Activated T-cell treated with anti-CD3 and anti-CD28 coated beads, Interleukin-2, amount 50 U/mL, for 24 hours (primary cell): Measurements from ENCODE around the gene COL28A1.

ENCODE experiments used
- DNase-seq: peaks from one replicate; pipeline ENCODE4 v3.0.0-alpha.2; 2020
- H3K27ac Mint-ChIP-seq: 2 replicates; pipeline ENCODE4 v1.8.0; 2020; ENCODE audit warnings: mild to moderate bottlenecking, mixed read lengths
- H3K27me3 Mint-ChIP-seq: 2 replicates; pipeline ENCODE4 v1.8.0; 2020; ENCODE audit warnings: mixed read lengths
- H3K36me3 Mint-ChIP-seq: 2 replicates; pipeline ENCODE4 v1.8.0; 2020; ENCODE audit warnings: low read depth, mixed read lengths
- H3K4me1 Mint-ChIP-seq: 2 replicates; pipeline ENCODE4 v1.8.0; 2020; ENCODE audit warnings: low read depth, mixed read lengths
- H3K4me3 Mint-ChIP-seq: 2 replicates; pipeline ENCODE4 v1.8.0; 2020; ENCODE audit warnings: mild to moderate bottlenecking, moderate library complexity, mixed read lengths
- H3K9me3 Mint-ChIP-seq: 2 replicates; pipeline ENCODE4 v1.8.0; 2020; ENCODE audit warnings: mixed read lengths

COL28A1 gene

GRCh38 chr7:7519528-7519927 is 16.1 kb downstream of the COL28A1 start:
- H3K9me3 Mint-ChIP-seq: no peaks in the 10 kb centered on the region
- H3K4me1 Mint-ChIP-seq: peaks cover 3% of the 10 kb centered on the region
- no peaks in the 10 kb centered on the region for H3K36me3 Mint-ChIP-seq
- no peak overlapping the region for H3K27ac Mint-ChIP-seq
- no peaks in the 10 kb centered on the region for H3K27me3 Mint-ChIP-seq
- DNase-seq: no peak
- H3K4me3 Mint-ChIP-seq: no peak overlapping the region

- Mint-ChIP-seq H3K4me3 (no peak overlapping the region), H3K27me3 (no peaks in the 10 kb centered on the region)
Observed at GRCh38 chr7:7519056-7519455, 16.6 kb downstream of the COL28A1 start.

GRCh38 chr7:7517754-7518153 is 17.9 kb downstream of the COL28A1 start:
- no peaks in the 10 kb centered on the region for H3K27me3 Mint-ChIP-seq

More at GRCh38 chr7:7519056-7519455, 16.6 kb downstream of the COL28A1 start:
- H3K4me1 Mint-ChIP-seq: peaks cover 3% of the 10 kb centered on the region
- no peaks in the 10 kb centered on the region for H3K36me3 Mint-ChIP-seq
- no peak overlapping the region for H3K27ac Mint-ChIP-seq
- H3K9me3 Mint-ChIP-seq: no peaks in the 10 kb centered on the region
- no peak for DNase-seq

GRCh38 chr7:7516662-7517061 is 19.0 kb downstream of the COL28A1 start:
- Mint-ChIP-seq H3K36me3 (no peaks in the 10 kb centered on the region), H3K4me1 (peaks cover 3% of the 10 kb centered on the region), H3K27ac (no peak overlapping the region), H3K9me3 (no peaks in the 10 kb centered on the region), H3K4me3 (no peak overlapping the region), H3K27me3 (no peaks in the 10 kb centered on the region)
- DNase-seq: no peak

More at GRCh38 chr7:7517754-7518153, 17.9 kb downstream of the COL28A1 start:
- H3K27ac Mint-ChIP-seq: no peak overlapping the region
- H3K4me3 Mint-ChIP-seq: no peak overlapping the region
- H3K4me1 Mint-ChIP-seq: peaks cover 3% of the 10 kb centered on the region
- no peak for DNase-seq
- no peaks in the 10 kb centered on the region for H3K9me3 Mint-ChIP-seq
- no peaks in the 10 kb centered on the region for H3K36me3 Mint-ChIP-seq

- no peaks in the 10 kb centered on the region for H3K9me3 Mint-ChIP-seq
- H3K27me3 Mint-ChIP-seq: no peaks in the 10 kb centered on the region
- peaks cover 3% of the 10 kb centered on the region for H3K4me1 Mint-ChIP-seq
- DNase-seq: no peak
- no peak overlapping the region for H3K4me3 Mint-ChIP-seq
- no peaks in the 10 kb centered on the region for H3K36me3 Mint-ChIP-seq
- H3K27ac Mint-ChIP-seq: no peak overlapping the region
Observed at GRCh38 chr7:7516156-7516555, 19.5 kb downstream of the COL28A1 start.

- no peak for DNase-seq
- Mint-ChIP-seq H3K9me3 (no peaks in the 10 kb centered on the region), H3K27me3 (no peaks in the 10 kb centered on the region), H3K27ac (no peak overlapping the region), H3K4me3 (no peak overlapping the region), H3K36me3 (no peaks in the 10 kb centered on the region), H3K4me1 (no peaks in the 10 kb centered on the region)
Observed at GRCh38 chr7:7512861-7513597, 22.6 kb downstream of the COL28A1 start.

- H3K9me3 Mint-ChIP-seq: no peaks in the 10 kb centered on the region
- no peak overlapping the region for H3K4me3 Mint-ChIP-seq
Observed at GRCh38 chr7:7510794-7511193, 24.9 kb downstream of the COL28A1 start.

GRCh38 chr7:7505915-7506314 is 29.8 kb downstream of the COL28A1 start:
- Mint-ChIP-seq H3K27me3 (no peaks in the 10 kb centered on the region), H3K4me1 (no peaks in the 10 kb centered on the region), H3K27ac (no peak overlapping the region), H3K4me3 (no peak overlapping the region), H3K9me3 (no peaks in the 10 kb centered on the region), H3K36me3 (no peaks in the 10 kb centered on the region)
- no peak for DNase-seq

More at GRCh38 chr7:7510794-7511193, 24.9 kb downstream of the COL28A1 start:
- DNase-seq: no peak
- Mint-ChIP-seq H3K4me1 (no peaks in the 10 kb centered on the region), H3K27me3 (no peaks in the 10 kb centered on the region), H3K27ac (no peak overlapping the region), H3K36me3 (no peaks in the 10 kb centered on the region)

GRCh38 chr7:7504910-7505704 is 30.6 kb downstream of the COL28A1 start:
- Mint-ChIP-seq H3K27me3 (no peaks in the 10 kb centered on the region), H3K27ac (no peak overlapping the region)
- DNase-seq: no peak

GRCh38 chr7:7499892-7500291 is 35.8 kb downstream of the COL28A1 start:
- no peaks in the 10 kb centered on the region for H3K4me1 Mint-ChIP-seq
- H3K36me3 Mint-ChIP-seq: no peaks in the 10 kb centered on the region
- no peak overlapping the region for H3K4me3 Mint-ChIP-seq
- H3K27ac Mint-ChIP-seq: no peak overlapping the region
- DNase-seq: no peak
- H3K27me3 Mint-ChIP-seq: no peaks in the 10 kb centered on the region
- no peaks in the 10 kb centered on the region for H3K9me3 Mint-ChIP-seq

More at GRCh38 chr7:7504910-7505704, 30.6 kb downstream of the COL28A1 start:
- H3K4me1 Mint-ChIP-seq: no peaks in the 10 kb centered on the region
- no peak overlapping the region for H3K4me3 Mint-ChIP-seq
- no peaks in the 10 kb centered on the region for H3K9me3 Mint-ChIP-seq
- H3K36me3 Mint-ChIP-seq: no peaks in the 10 kb centered on the region

GRCh38 chr7:7498856-7499255 is 36.8 kb downstream of the COL28A1 start:
- no peaks in the 10 kb centered on the region for H3K4me1 Mint-ChIP-seq
- H3K4me3 Mint-ChIP-seq: no peak overlapping the region
- no peak overlapping the region for H3K27ac Mint-ChIP-seq
- no peaks in the 10 kb centered on the region for H3K27me3 Mint-ChIP-seq
- DNase-seq: no peak
- H3K9me3 Mint-ChIP-seq: no peaks in the 10 kb centered on the region
- H3K36me3 Mint-ChIP-seq: no peaks in the 10 kb centered on the region

GRCh38 chr7:7496311-7496710 is 39.4 kb downstream of the COL28A1 start:
- Mint-ChIP-seq H3K9me3 (no peaks in the 10 kb centered on the region), H3K36me3 (no peaks in the 10 kb centered on the region), H3K4me1 (no peaks in the 10 kb centered on the region), H3K4me3 (no peak overlapping the region), H3K27me3 (no peaks in the 10 kb centered on the region), H3K27ac (no peak overlapping the region)
- DNase-seq: no peak

GRCh38 chr7:7495171-7495570 is 40.5 kb downstream of the COL28A1 start:
- H3K27ac Mint-ChIP-seq: no peak overlapping the region
- no peaks in the 10 kb centered on the region for H3K36me3 Mint-ChIP-seq
- H3K4me1 Mint-ChIP-seq: no peaks in the 10 kb centered on the region
- H3K9me3 Mint-ChIP-seq: no peaks in the 10 kb centered on the region
- no peak overlapping the region for H3K4me3 Mint-ChIP-seq
- H3K27me3 Mint-ChIP-seq: no peaks in the 10 kb centered on the region
- no peak for DNase-seq

- H3K27ac Mint-ChIP-seq: no peak overlapping the region
- peaks cover 11% of the 10 kb centered on the region for H3K9me3 Mint-ChIP-seq
- H3K4me3 Mint-ChIP-seq: no peak overlapping the region
- no peaks in the 10 kb centered on the region for H3K36me3 Mint-ChIP-seq
- no peak for DNase-seq
- no peaks in the 10 kb centered on the region for H3K4me1 Mint-ChIP-seq
- H3K27me3 Mint-ChIP-seq: no peaks in the 10 kb centered on the region
Observed at GRCh38 chr7:7491044-7491443, 44.6 kb downstream of the COL28A1 start.

- Mint-ChIP-seq H3K4me3 (no peak overlapping the region), H3K27me3 (no peaks in the 10 kb centered on the region), H3K36me3 (no peaks in the 10 kb centered on the region), H3K9me3 (peaks cover 12% of the 10 kb centered on the region), H3K27ac (no peak overlapping the region), H3K4me1 (no peaks in the 10 kb centered on the region)
- no peak for DNase-seq
Observed at GRCh38 chr7:7490003-7490402, 45.7 kb downstream of the COL28A1 start.
